HG03469 (cell line): ENCODE measurements around the gene CLIC2.
"Not testable (repeated sequence)": the region's sequence is repeated elsewhere in the genome, so short reads cannot be mapped to it uniquely, and the experiment has no call there.

Source experiments
- ATAC-seq: cut with Tn5 transposase; IDR thresholded peaks from one replicate; pipeline ENCODE4 v1.9.1; 2021; ENCODE audit warnings: mild to moderate bottlenecking, moderate library complexity, moderate number of reproducible peaks; ENCODE audit not compliant: unreplicated experiment

CLIC2 gene

GRCh38 chrX:155334486-155335336 is at the start of gene CLIC2:
Gene CLIC2 (minus strand): TSS chrX:155334614. CDS start chrX:155334427, 187 bp downstream.
- ATAC-seq: no peak

GRCh38 chrX:155382529-155382967 is 48.1 kb upstream of the CLIC2 start:
- ATAC-seq: peak; percentile 22

- peak; percentile 71 for ATAC-seq
Observed at GRCh38 chrX:155381843-155382528, 47.6 kb upstream of the CLIC2 start, which contains the start of gene F8A2. Gene F8A2 (plus strand): TSS chrX:155382095. CDS start chrX:155382115, 20 bp downstream.

- ATAC-seq: not testable (repeated sequence)
Observed at GRCh38 chrX:155379802-155380201, 45.4 kb upstream of the CLIC2 start.

- not testable (repeated sequence) for ATAC-seq
Observed at GRCh38 chrX:155373777-155374458, 39.5 kb upstream of the CLIC2 start.

- ATAC-seq: not testable (repeated sequence)
Observed at GRCh38 chrX:155363712-155364111, 29.3 kb upstream of the CLIC2 start.

GRCh38 chrX:155349448-155349847 is 15.0 kb upstream of the CLIC2 start:
- ATAC-seq: not testable (repeated sequence)

- not testable (repeated sequence) for ATAC-seq
Observed at GRCh38 chrX:155345689-155346088, 11.3 kb upstream of the CLIC2 start.

- ATAC-seq: not testable (repeated sequence)
Observed at GRCh38 chrX:155335337-155335712, 911 bp upstream of the CLIC2 start.

- no peak for ATAC-seq
Observed at GRCh38 chrX:155333544-155334100, 792 bp downstream of the CLIC2 start.

- ATAC-seq: no peak
Observed at GRCh38 chrX:155330992-155331391, 3.4 kb downstream of the CLIC2 start.

GRCh38 chrX:155329293-155329692 is 5.1 kb downstream of the CLIC2 start:
- ATAC-seq: no peak

GRCh38 chrX:155326610-155327009 is 7.8 kb downstream of the CLIC2 start:
- ATAC-seq: no peak

GRCh38 chrX:155314260-155314659 is 20.2 kb downstream of the CLIC2 start:
- ATAC-seq: no peak

- no peak for ATAC-seq
Observed at GRCh38 chrX:155313766-155314165, 20.6 kb downstream of the CLIC2 start.

- ATAC-seq: no peak
Observed at GRCh38 chrX:155293771-155294170, 40.6 kb downstream of the CLIC2 start.

- ATAC-seq: no peak
Observed at GRCh38 chrX:155279873-155280272, 54.5 kb downstream of the CLIC2 start.

- no peak for ATAC-seq
Observed at GRCh38 chrX:155270969-155271368, 63.4 kb downstream of the CLIC2 start.

GRCh38 chrX:155267995-155268394 is 66.4 kb downstream of the CLIC2 start:
- not testable (repeated sequence) for ATAC-seq

GRCh38 chrX:155266439-155266838 is 68.0 kb downstream of the CLIC2 start:
- no peak for ATAC-seq
